SK-N-MC (cell line): ENCODE measurements around the gene MUC5B.

Source experiments
- EZH2 ChIP-seq: fragments of 200-600 bp; sonication (generic); IDR thresholded peaks from one replicate; pipeline ENCODE4 v1.6.1; 2017; ENCODE audit warnings: antibody characterized with exemption
- FOXP2 ChIP-seq: optimal IDR thresholded peaks from 2 replicates; pipeline ENCODE3; 2011; ENCODE audit warnings: mild to moderate bottlenecking, moderate library complexity; ENCODE audit not compliant: insufficient read depth; ENCODE audit errors: extremely low read length, control extremely low read depth
- POLR2AphosphoS5 ChIP-seq: IDR thresholded peaks from 2 replicates; pipeline ENCODE4 v1.6.1; 2012; ENCODE audit warnings: mild to moderate bottlenecking, low read depth, low read length, borderline replicate concordance

DNA sequence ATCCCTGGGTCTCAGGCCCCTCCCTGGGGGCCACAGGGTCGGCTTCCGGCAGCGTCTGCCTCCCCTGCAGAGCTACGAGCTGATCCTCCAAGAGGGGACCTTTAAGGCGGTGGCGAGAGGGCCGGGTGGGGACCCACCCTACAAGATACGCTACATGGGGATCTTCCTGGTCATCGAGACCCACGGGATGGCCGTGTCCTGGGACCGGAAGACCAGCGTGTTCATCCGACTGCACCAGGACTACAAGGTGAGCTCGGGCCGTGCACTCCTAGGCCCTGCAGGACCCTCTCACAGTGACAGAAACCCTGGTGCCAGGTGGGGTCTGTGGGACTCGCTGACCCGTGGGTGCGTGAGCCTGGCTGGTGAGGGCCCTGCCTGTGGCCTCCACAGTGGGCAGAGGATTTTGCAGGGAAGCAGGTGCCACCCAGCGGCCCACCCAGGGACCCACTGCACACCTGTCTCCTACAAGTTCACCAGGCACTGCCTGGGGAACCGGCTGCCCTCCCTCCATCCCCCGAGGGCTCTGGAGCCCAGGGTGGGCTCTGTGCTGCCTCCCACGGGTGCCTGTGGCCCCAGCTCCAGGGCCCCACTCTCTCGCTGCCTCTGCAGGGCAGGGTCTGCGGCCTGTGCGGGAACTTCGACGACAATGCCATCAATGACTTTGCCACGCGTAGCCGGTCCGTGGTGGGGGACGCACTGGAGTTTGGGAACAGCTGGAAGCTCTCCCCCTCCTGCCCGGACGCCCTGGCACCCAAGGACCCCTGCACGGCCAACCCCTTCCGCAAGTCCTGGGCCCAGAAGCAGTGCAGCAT is 13.7 kb downstream of the MUC5B start:
- TF ChIP-seq POLR2AphosphoS5: no peak
- no peak for TF ChIP-seq EZH2
- no peak for TF ChIP-seq FOXP2
